ENCODE data around the gene SYNRG.

Gene SYNRG

GRCh38 chr17:37494971-37495370, 114.2 kb downstream of the SYNRG start:
- DNase-seq (ENCODE audit: low spot score), result no peak

GRCh38 chr17:37494401-37494831, 114.8 kb downstream of the SYNRG start:
- no peak for DNase-seq (ENCODE audit: low spot score)

GRCh38 chr17:37493249-37494027, 115.8 kb downstream of the SYNRG start:
- no peak for DNase-seq (ENCODE audit: low spot score)

GRCh38 chr17:37492167-37492566, 117.1 kb downstream of the SYNRG start:
- no peak for DNase-seq (ENCODE audit: low spot score)

GRCh38 chr17:37490638-37491614, 118.3 kb downstream of the SYNRG start:
- peak; percentile 12 for DNase-seq (ENCODE audit: low spot score)

DNA sequence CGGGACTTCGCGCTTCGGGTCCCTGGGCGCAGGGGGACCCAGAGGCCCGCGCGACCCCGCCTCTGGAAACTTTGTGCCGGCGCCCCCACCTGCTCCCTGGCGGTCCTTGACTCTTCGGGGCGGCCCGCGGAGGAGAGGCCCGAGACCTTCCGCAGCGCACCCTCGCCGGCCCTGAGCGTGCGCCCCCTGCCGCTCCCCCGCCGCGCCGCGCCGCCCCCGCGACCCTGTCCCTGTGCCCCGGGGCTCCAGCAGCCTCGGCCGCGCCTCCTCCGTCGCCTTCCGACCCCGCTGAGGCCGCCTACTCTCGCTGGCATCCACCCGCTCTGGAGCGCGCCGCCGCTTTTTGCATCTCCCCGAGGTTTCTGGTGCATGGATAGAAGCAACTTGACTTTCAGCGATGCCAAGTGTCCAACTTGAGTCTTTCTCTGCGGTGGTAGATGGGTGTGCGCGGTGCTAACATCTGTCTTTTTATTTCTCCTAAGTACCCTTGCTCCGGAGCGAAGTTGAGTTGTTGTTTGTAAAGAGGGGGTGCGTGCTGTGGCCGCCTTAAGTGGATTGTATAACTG, 119.1 kb downstream of the SYNRG start:
- peak; percentile 40 for DNase-seq (ENCODE audit: low spot score)

- peak; percentile 83 for DNase-seq (ENCODE audit: low spot score)
These were observed 119.8 kb downstream of the SYNRG start, which contains the start of gene DUSP14 for GRCh38 chr17:37489197-37490001. Gene DUSP14, plus strand, starts transcription at chr17:37489891. Its CDS starts 22,382 bp downstream, at chr17:37512273.

DNA sequence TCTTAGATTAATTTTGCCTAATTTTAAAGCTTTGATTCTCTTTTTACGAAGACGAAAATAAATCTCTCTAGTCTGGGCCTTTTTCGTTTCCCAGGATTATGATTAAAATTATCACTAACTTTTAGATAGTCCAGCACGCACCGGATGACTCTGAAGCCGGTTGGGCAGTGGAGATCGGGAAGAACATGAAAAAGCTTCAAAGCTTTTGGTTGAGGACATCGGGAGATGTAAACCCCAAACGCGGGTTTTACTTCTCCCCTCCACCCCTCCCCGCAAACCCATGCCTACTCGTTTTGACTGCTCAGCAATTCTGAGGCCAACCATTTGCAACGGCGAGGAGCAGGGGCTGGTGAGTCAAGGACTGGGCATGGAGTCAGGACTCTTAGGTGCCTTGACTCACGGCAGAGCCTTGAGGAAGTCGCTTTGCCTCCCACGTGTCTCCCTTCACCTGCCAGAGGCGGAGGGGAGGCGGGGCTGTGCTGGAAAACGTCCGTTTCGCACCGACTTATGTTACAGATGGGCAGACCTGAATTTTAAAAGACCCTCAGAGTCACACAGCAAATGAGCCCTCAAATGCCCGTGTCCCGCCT, 120.5 kb downstream of the SYNRG start:
- DNase-seq (ENCODE audit: low spot score), result peak; percentile 44

DNA sequence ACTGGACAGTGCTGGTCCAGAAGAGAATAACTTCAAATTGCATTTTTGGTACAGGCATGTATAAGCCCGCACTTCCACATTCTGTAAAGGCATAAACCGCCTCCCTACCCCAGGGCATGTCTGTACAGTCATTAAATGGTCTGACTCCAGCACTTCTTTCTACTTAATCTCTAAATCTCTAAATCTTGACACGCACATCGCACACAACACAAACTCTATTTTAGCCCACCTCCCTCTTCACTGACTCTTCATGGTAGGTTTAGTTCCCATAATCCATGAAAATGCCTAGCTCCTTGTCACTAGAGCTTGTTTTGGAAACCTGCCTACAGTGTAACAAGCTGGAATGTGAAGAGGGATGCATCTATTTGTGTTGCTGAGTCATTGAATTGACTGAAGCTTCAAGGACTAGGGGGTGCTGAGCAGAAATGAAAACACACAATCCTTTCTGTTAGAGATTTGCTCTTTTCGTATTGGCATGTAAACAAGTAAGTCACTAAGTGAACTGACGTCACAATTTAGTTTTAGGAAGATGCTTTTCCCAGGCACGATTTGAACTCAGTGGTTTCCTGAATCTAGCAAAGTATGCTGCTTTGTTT, 121.1 kb downstream of the SYNRG start:
- peak; percentile 37 for DNase-seq (ENCODE audit: low spot score)

- no peak for DNase-seq (ENCODE audit: low spot score)
These were observed 123.2 kb downstream of the SYNRG start for GRCh38 chr17:37485938-37486570.

- no peak for DNase-seq (ENCODE audit: low spot score)
These were observed 125.7 kb downstream of the SYNRG start for GRCh38 chr17:37483311-37484039.

- no peak for DNase-seq (ENCODE audit: low spot score)
These were observed 128.1 kb downstream of the SYNRG start for GRCh38 chr17:37481001-37481665.

- no peak for DNase-seq (ENCODE audit: low spot score)
These were observed 128.8 kb downstream of the SYNRG start for GRCh38 chr17:37480427-37480826.

- no peak for DNase-seq (ENCODE audit: low spot score)
These were observed 130.2 kb downstream of the SYNRG start for GRCh38 chr17:37479025-37479424.

DNA sequence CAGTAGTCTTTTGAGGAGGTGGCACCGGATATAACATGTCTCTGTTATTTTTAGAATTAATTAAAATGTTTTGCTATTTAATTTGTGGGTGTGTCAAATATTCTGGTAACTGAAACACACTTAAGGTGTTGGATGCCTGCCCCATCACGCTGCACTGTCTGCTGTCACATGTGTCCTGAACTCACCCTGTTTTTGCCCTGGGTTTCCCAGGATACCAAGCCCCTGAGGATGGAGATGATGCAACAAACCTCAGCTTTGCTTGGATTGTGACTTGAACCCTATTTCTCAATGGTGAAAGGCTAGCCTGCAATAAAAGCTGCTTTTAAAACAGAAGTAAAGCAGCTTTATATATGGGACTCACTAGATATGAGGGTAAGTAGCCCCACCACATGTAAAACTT, 131.0 kb downstream of the SYNRG start:
- no peak for DNase-seq (ENCODE audit: low spot score)

GRCh38 chr17:37476431-37477120, 132.6 kb downstream of the SYNRG start:
- no peak for DNase-seq (ENCODE audit: low spot score)

GRCh38 chr17:37475731-37476420, 133.3 kb downstream of the SYNRG start:
- DNase-seq (ENCODE audit: low spot score), result no peak

GRCh38 chr17:37470181-37470580, 139.0 kb downstream of the SYNRG start:
- no peak for DNase-seq (ENCODE audit: low spot score)

Data from globus pallidus (tissue), 1 donor.